Progenitor cell of endocrine pancreas (in vitro differentiated cells): ENCODE measurements around the gene ADAMTS1. TPM values are rescaled to one million over a fixed set of nuclear protein-coding genes. Genes with fewer than 3 reads are reported as not detected.

Experiments used
- DNase-seq: peaks from one replicate; pipeline ENCODE4 v3.0.0; 2021; ENCODE audit warnings: low spot score; ENCODE audit not compliant: unreplicated experiment
- H3K27ac Mint-ChIP-seq: 2 replicates; pipeline ENCODE4 v1.8.0; 2021; ENCODE audit warnings: mild to moderate bottlenecking, moderate library complexity, mixed read lengths
- H3K27me3 Mint-ChIP-seq: 2 replicates; pipeline ENCODE4 v1.8.0; 2021; ENCODE audit warnings: mixed read lengths
- H3K36me3 Mint-ChIP-seq: 2 replicates; pipeline ENCODE4 v1.8.0; 2022; ENCODE audit warnings: mixed read lengths; ENCODE audit not compliant: insufficient read depth
- H3K4me1 Mint-ChIP-seq: 2 replicates; pipeline ENCODE4 v1.8.0; 2021; ENCODE audit warnings: low read depth, mixed read lengths
- H3K4me3 Mint-ChIP-seq: 2 replicates; pipeline ENCODE4 v1.8.0; 2021; ENCODE audit warnings: low read depth, mild to moderate bottlenecking, moderate library complexity, mixed read lengths
- H3K9me3 Mint-ChIP-seq: 2 replicates; pipeline ENCODE4 v1.8.0; 2021; ENCODE audit warnings: low read depth, mixed read lengths
- CTCF ChIP-seq: fragments of 200-600 bp; sonication (generic); IDR thresholded peaks from one replicate; pipeline ENCODE4 v1.5.0; 2021; ENCODE audit warnings: antibody characterized with exemption, mild to moderate bottlenecking; ENCODE audit not compliant: unreplicated experiment
- total RNA-seq: library from RNA; stranded (reverse); gene quantifications from 2 replicates; pipeline ENCODE4 v1.2.1, GENCODE V29; 2021

ADAMTS1 gene
- total RNA-seq, 1 donor from 2014 or later = 11.6 TPM

GRCh38 chr21:26834181-26834905, 10.9 kb downstream of the ADAMTS1 start:
- DNase-seq = no peak
- H3K4me1 Mint-ChIP-seq = no peaks in the 10 kb centered on the region
- TF ChIP-seq CTCF = peak; percentile 38
- no peak overlapping the region for H3K27ac Mint-ChIP-seq
- no peaks in the 10 kb centered on the region for H3K27me3 Mint-ChIP-seq
- H3K9me3 Mint-ChIP-seq = no peaks in the 10 kb centered on the region
- no peak overlapping the region for H3K4me3 Mint-ChIP-seq
- peaks cover 17% of the 10 kb centered on the region for H3K36me3 Mint-ChIP-seq

GRCh38 chr21:26833460-26833939, 11.7 kb downstream of the ADAMTS1 start:
- Mint-ChIP-seq H3K4me3 (no peak overlapping the region), H3K27me3 (no peaks in the 10 kb centered on the region), H3K27ac (no peak overlapping the region), H3K9me3 (no peaks in the 10 kb centered on the region), H3K36me3 (peaks cover 11% of the 10 kb centered on the region), H3K4me1 (no peaks in the 10 kb centered on the region)
- DNase-seq = no peak
- TF ChIP-seq CTCF = no peak

GRCh38 chr21:26833011-26833410, 12.2 kb downstream of the ADAMTS1 start:
- Mint-ChIP-seq H3K9me3 (no peaks in the 10 kb centered on the region), H3K27me3 (no peaks in the 10 kb centered on the region), H3K36me3 (peaks cover 7% of the 10 kb centered on the region), H3K4me1 (no peaks in the 10 kb centered on the region), H3K4me3 (no peak overlapping the region), H3K27ac (no peak overlapping the region)
- no peak for DNase-seq
- no peak for TF ChIP-seq CTCF

GRCh38 chr21:26832546-26832945, 12.7 kb downstream of the ADAMTS1 start:
- Mint-ChIP-seq H3K4me3 (no peak overlapping the region), H3K27ac (no peak overlapping the region), H3K4me1 (no peaks in the 10 kb centered on the region), H3K27me3 (no peaks in the 10 kb centered on the region), H3K36me3 (peaks cover 5% of the 10 kb centered on the region), H3K9me3 (no peaks in the 10 kb centered on the region)
- no peak for DNase-seq
- no peak for TF ChIP-seq CTCF

- H3K4me3 Mint-ChIP-seq = no peak overlapping the region
- no peaks in the 10 kb centered on the region for H3K36me3 Mint-ChIP-seq
- no peak for TF ChIP-seq CTCF
- no peaks in the 10 kb centered on the region for H3K4me1 Mint-ChIP-seq
- H3K9me3 Mint-ChIP-seq = peaks cover 9% of the 10 kb centered on the region
- DNase-seq = no peak
- H3K27me3 Mint-ChIP-seq = no peaks in the 10 kb centered on the region
- no peak overlapping the region for H3K27ac Mint-ChIP-seq
These were observed 18.4 kb downstream of the ADAMTS1 start for GRCh38 chr21:26826801-26827200.
